H1 (cell line): ENCODE data around the gene ADGRA3. TPM values are rescaled to one million over a fixed set of nuclear protein-coding genes. Genes with fewer than 3 reads are reported as not detected.

ENCODE experiments used
- ASH2L ChIP-seq: fragments of 200-600, 300-600 bp; sonication (generic); IDR thresholded peaks from one replicate; pipeline ENCODE4 v1.7.1; 2017; ENCODE audit warnings: low read length
- RNF2 ChIP-seq: fragments of 200-900, 300-1000 bp; sonication (generic); IDR thresholded peaks from 2 replicates; pipeline ENCODE4 v1.7.1; 2016; ENCODE audit warnings: borderline replicate concordance, low read depth, mild to moderate bottlenecking, antibody characterized with exemption, low read length; ENCODE audit not compliant: poor library complexity, severe bottlenecking; ENCODE audit errors: missing control alignments
- polyA plus RNA-seq, 7 experiments: library from polyadenylated mRNA; depleted of rRNA in 3 of 7; stranded (reverse) in 5 of 7; unstranded in 2 of 7; fragments of >200 nt in 5 of 7; fragments of 200-250 nt in 2 of 7; gene quantifications; 1 replicate in 5 of 7; 2 replicates in 1 of 7; 4 replicates in 1 of 7; pipeline versions ENCODE4 v1.2.1 to v1.2.3, GENCODE V29; 2011 to 2013; ENCODE audit warnings: missing spikeins in 2 of 7, mixed read lengths in 2 of 7
- total RNA-seq: library from RNA; stranded (reverse); fragmentation: NEBNext Ultra II Directional; extraction: Animal tissue kit (Norgen Biotek cat#: 25700); gene quantifications from 2 replicates; pipeline ENCODE4 v1.2.1, GENCODE V29; 2021
- TF ChIP-seq, protein P1 (sequence below): fragments of 300-600 bp; sonication (generic); IDR thresholded peaks from 2 replicates; pipeline ENCODE4 v1.7.1; 2012; ENCODE audit warnings: low read length, moderate library complexity, mild to moderate bottlenecking, inconsistent platforms; ENCODE audit not compliant: insufficient replicate concordance

ADGRA3 gene
- total and polyA plus RNA-seq, 2 of the 8 experiments (the other 6 are each of a cell fraction or from before 2014, with no cell fraction given), result 31.5 to 63.0 TPM

DNA sequence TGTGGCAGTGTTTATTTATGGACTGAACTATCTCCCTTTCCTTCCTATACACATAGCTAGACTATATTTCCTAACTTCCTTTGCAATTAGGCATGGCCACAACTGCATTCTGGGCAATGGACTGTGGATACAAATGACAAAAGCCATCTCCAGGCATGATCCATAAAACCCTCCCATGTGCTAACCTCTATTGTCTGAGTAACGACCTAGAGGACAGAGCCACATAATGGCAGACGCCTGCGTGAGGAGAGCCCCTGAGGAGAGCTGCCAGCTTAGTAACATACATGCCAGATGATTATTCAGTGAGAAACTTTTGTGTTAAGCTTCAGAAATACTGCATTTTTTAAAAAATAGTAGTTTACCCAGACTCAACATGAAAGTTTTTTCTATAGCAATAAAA lies 142.9 kb downstream of the ADGRA3 start (continued):
- TF ChIP-seq, protein P1, sequence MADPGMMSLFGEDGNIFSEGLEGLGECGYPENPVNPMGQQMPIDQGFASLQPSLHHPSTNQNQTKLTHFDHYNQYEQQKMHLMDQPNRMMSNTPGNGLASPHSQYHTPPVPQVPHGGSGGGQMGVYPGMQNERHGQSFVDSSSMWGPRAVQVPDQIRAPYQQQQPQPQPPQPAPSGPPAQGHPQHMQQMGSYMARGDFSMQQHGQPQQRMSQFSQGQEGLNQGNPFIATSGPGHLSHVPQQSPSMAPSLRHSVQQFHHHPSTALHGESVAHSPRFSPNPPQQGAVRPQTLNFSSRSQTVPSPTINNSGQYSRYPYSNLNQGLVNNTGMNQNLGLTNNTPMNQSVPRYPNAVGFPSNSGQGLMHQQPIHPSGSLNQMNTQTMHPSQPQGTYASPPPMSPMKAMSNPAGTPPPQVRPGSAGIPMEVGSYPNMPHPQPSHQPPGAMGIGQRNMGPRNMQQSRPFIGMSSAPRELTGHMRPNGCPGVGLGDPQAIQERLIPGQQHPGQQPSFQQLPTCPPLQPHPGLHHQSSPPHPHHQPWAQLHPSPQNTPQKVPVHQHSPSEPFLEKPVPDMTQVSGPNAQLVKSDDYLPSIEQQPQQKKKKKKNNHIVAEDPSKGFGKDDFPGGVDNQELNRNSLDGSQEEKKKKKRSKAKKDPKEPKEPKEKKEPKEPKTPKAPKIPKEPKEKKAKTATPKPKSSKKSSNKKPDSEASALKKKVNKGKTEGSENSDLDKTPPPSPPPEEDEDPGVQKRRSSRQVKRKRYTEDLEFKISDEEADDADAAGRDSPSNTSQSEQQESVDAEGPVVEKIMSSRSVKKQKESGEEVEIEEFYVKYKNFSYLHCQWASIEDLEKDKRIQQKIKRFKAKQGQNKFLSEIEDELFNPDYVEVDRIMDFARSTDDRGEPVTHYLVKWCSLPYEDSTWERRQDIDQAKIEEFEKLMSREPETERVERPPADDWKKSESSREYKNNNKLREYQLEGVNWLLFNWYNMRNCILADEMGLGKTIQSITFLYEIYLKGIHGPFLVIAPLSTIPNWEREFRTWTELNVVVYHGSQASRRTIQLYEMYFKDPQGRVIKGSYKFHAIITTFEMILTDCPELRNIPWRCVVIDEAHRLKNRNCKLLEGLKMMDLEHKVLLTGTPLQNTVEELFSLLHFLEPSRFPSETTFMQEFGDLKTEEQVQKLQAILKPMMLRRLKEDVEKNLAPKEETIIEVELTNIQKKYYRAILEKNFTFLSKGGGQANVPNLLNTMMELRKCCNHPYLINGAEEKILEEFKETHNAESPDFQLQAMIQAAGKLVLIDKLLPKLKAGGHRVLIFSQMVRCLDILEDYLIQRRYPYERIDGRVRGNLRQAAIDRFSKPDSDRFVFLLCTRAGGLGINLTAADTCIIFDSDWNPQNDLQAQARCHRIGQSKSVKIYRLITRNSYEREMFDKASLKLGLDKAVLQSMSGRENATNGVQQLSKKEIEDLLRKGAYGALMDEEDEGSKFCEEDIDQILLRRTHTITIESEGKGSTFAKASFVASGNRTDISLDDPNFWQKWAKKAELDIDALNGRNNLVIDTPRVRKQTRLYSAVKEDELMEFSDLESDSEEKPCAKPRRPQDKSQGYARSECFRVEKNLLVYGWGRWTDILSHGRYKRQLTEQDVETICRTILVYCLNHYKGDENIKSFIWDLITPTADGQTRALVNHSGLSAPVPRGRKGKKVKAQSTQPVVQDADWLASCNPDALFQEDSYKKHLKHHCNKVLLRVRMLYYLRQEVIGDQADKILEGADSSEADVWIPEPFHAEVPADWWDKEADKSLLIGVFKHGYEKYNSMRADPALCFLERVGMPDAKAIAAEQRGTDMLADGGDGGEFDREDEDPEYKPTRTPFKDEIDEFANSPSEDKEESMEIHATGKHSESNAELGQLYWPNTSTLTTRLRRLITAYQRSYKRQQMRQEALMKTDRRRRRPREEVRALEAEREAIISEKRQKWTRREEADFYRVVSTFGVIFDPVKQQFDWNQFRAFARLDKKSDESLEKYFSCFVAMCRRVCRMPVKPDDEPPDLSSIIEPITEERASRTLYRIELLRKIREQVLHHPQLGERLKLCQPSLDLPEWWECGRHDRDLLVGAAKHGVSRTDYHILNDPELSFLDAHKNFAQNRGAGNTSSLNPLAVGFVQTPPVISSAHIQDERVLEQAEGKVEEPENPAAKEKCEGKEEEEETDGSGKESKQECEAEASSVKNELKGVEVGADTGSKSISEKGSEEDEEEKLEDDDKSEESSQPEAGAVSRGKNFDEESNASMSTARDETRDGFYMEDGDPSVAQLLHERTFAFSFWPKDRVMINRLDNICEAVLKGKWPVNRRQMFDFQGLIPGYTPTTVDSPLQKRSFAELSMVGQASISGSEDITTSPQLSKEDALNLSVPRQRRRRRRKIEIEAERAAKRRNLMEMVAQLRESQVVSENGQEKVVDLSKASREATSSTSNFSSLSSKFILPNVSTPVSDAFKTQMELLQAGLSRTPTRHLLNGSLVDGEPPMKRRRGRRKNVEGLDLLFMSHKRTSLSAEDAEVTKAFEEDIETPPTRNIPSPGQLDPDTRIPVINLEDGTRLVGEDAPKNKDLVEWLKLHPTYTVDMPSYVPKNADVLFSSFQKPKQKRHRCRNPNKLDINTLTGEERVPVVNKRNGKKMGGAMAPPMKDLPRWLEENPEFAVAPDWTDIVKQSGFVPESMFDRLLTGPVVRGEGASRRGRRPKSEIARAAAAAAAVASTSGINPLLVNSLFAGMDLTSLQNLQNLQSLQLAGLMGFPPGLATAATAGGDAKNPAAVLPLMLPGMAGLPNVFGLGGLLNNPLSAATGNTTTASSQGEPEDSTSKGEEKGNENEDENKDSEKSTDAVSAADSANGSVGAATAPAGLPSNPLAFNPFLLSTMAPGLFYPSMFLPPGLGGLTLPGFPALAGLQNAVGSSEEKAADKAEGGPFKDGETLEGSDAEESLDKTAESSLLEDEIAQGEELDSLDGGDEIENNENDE, result no peak
- TF ChIP-seq ASH2L (no peak), RNF2 (no peak)
